NCI-H1105 treated with DMSO at 0.1 percent for 48 hours (cell line): ENCODE data around the gene KLK7.

ENCODE experiments used
- DNase-seq: peaks from one replicate; lab custom pipeline; 2025; lab: John Stamatoyannopoulos, UW

The KLK7 gene

GRCh38 chr19:50983625-50984292, at the start of gene KLK7:
KLK7 (minus strand) TSS chr19:50983917; CDS start chr19:50982399, 1,518 bp downstream.
- no peak for DNase-seq

GRCh38 chr19:51031880-51032225, 48.1 kb upstream of the KLK7 start:
- DNase-seq = no peak

- no peak for DNase-seq
These were observed 47.6 kb upstream of the KLK7 start for GRCh38 chr19:51031220-51031879.

- DNase-seq = no peak
These were observed 46.9 kb upstream of the KLK7 start for GRCh38 chr19:51030631-51031030.

- DNase-seq = no peak
These were observed 46.0 kb upstream of the KLK7 start for GRCh38 chr19:51029718-51030117.

- DNase-seq = no peak
These were observed 44.2 kb upstream of the KLK7 start for GRCh38 chr19:51027873-51028272.

GRCh38 chr19:51027126-51027806, 43.5 kb upstream of the KLK7 start:
- no peak for DNase-seq

GRCh38 chr19:51026554-51026831, 42.8 kb upstream of the KLK7 start, which contains the start of gene KLK11:
KLK11 (minus strand) TSS chr19:51026616; CDS start chr19:51025631, 985 bp downstream.
- DNase-seq = peak; percentile 50

GRCh38 chr19:51025809-51026553, 42.3 kb upstream of the KLK7 start:
- DNase-seq = no peak

- no peak for DNase-seq
These were observed 41.7 kb upstream of the KLK7 start for GRCh38 chr19:51025401-51025800.

- peak; percentile 79 for DNase-seq
These were observed 41.2 kb upstream of the KLK7 start for GRCh38 chr19:51024924-51025323.

- no peak for DNase-seq
These were observed 40.2 kb upstream of the KLK7 start for GRCh38 chr19:51023946-51024345.

- no peak for DNase-seq
These were observed 38.8 kb upstream of the KLK7 start for GRCh38 chr19:51022526-51022925.

GRCh38 chr19:51020988-51021651, 37.4 kb upstream of the KLK7 start:
- DNase-seq = peak; percentile 73

- DNase-seq = no peak
These were observed 35.8 kb upstream of the KLK7 start, which contains the start of gene KLK10 for GRCh38 chr19:51019544-51019925. KLK10 (minus strand) TSS chr19:51019709; CDS start chr19:51019130, 579 bp downstream.

GRCh38 chr19:51018745-51019543, 35.2 kb upstream of the KLK7 start:
- DNase-seq = no peak

- peak; percentile 62 for DNase-seq
These were observed 33.3 kb upstream of the KLK7 start for GRCh38 chr19:51016798-51017683.

- no peak for DNase-seq
These were observed 32.1 kb upstream of the KLK7 start for GRCh38 chr19:51015691-51016267.

GRCh38 chr19:51014242-51014641, 30.5 kb upstream of the KLK7 start:
- DNase-seq = no peak

- no peak for DNase-seq
These were observed 29.0 kb upstream of the KLK7 start for GRCh38 chr19:51012661-51013190.
